HG02623 (cell line): ENCODE data around the gene WSB1.

Experiments
- ATAC-seq: cut with Tn5 transposase; IDR thresholded peaks from one replicate; pipeline ENCODE4 v1.9.1; 2021; ENCODE audit warnings: moderate library complexity; ENCODE audit not compliant: unreplicated experiment

WSB1 gene

GRCh38 chr17:27336184-27336583, 42.3 kb downstream of the WSB1 start:
- ATAC-seq, result no peak

- ATAC-seq, result peak; percentile 57
These were observed 44.6 kb downstream of the WSB1 start for GRCh38 chr17:27338536-27338985.

- ATAC-seq, result peak; percentile 35
These were observed 45.4 kb downstream of the WSB1 start for GRCh38 chr17:27339198-27339835.

- ATAC-seq, result no peak
These were observed 46.1 kb downstream of the WSB1 start for GRCh38 chr17:27339836-27340550.

GRCh38 chr17:27340575-27340974, 46.7 kb downstream of the WSB1 start:
- no peak for ATAC-seq

DNA sequence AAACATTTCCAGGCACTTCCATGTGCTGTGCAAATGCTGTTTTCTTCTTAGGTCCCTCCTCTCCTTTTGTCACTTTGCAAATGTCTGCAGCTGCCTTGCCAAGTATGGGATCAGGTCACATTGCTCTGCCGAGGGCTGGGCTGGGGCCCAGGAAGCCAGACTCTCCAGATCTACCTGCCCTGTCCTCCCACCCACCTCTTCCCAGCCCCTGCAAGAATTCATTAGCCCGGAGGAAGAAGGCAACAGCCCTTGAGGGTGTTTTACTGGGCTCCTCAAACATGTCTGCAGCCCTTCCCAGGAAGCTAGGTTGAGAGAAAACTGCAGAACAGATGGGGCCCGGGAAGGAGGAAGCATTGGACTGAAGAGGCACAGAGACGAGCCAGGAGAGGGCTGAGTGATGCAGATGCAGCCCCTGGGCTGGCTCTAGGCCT, 47.1 kb downstream of the WSB1 start:
- ATAC-seq, result no peak

DNA sequence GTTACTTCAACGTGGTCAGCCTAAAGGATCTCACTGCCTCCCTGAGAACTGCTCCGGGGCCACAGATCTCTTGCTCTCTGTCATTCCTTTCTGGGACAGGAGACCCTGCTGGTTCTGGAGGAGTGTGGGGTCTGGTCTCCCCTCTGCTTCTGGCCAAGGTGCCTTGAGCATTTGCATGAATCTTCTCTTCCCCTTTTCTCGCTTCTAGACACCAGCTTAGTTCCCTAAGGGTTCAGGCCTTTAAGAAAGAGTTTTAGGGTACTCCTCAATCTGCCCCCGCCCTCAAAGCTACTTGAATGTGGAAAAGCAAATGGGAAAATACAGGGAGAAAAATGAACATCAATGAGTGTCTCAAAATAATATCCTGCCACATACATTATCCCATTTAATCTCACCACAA, 48.1 kb downstream of the WSB1 start:
- ATAC-seq, result no peak

- ATAC-seq, result no peak
These were observed 49.4 kb downstream of the WSB1 start for GRCh38 chr17:27343294-27343693.

DNA sequence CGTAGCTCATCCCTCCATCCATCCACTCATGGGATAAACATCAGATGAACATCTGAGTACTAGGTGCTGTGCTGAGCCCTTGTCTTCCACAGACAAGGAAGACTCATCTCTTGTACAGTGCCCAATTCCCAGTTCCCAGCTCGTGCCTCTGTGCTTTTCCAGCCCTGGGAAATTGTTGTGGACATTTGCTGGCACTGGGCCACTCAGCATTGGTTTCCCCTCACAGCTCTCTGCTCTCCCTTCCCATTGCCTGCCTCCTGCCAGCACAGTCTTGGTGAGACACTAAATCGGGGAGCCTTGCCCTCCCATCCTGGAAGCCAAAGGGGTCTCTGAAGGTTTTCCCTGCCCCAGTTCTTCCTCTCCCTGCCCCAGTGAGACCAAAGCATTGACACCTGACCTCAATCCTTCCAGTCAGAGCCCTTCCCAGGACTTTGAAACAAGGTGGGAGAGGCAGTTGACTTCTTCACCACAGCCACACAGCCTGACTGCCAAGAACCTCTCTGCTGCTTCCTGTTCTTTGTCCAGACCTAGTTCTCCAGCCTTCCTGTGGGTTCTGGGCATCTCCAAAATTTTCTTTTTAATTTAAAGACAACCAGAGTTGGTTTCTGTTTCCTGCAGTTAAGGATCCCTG, 50.2 kb downstream of the WSB1 start:
- no peak for ATAC-seq

- ATAC-seq, result no peak
These were observed 51.4 kb downstream of the WSB1 start for GRCh38 chr17:27345141-27345904.

DNA sequence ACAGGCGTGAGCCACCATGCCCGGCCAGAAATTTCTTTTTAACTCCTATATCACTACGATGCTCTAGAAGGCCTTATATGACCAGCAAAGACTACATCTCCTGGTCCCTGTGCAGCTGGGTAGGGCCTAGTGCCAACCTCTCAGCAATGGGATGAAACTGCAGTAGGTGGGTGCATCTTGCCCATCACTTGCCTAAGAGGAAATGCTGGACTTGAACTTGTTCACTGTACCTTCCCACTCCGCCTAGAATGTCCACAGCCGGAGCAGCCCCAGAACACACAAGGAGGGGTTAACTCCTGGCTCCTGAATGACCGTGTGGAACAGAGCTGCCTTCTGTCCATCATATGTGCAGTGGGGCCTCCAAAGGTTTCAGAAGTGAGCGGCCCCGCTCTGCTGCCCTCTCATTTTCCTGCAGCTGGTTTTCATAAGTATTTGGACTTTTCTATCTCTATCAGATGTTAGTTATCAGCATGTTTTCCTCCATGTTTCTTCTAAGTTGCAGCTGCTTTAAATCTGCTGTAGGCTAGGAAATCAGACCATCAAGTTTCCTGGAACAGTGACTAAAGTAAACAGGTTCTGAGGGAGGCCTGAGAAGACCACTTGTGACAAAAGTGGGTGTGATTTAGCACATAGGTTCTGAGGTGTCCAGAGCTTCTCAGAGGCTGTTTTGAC, 52.5 kb downstream of the WSB1 start:
- ATAC-seq, result no peak

DNA sequence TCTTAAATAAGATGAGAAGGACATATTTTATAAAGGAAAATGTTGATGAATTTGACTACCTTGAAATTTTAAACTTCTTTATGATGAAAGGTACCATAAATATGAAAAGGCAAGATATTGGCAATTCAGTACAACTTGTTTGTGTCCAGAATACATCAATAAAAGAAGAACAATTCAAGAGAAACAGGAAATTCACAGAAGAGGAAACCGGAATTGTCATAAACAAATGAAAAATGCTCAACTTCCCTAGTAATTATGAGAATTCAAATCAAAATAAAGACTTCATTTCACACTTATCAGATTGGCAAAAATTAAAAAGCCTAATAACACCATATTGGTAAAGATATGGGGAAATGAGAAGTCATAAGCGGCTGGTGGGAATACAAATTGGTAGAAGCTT, 54.3 kb downstream of the WSB1 start:
- no peak for ATAC-seq

GRCh38 chr17:27349540-27350021, 55.7 kb downstream of the WSB1 start:
- no peak for ATAC-seq

GRCh38 chr17:27351759-27352158, 57.8 kb downstream of the WSB1 start:
- ATAC-seq, result no peak

DNA sequence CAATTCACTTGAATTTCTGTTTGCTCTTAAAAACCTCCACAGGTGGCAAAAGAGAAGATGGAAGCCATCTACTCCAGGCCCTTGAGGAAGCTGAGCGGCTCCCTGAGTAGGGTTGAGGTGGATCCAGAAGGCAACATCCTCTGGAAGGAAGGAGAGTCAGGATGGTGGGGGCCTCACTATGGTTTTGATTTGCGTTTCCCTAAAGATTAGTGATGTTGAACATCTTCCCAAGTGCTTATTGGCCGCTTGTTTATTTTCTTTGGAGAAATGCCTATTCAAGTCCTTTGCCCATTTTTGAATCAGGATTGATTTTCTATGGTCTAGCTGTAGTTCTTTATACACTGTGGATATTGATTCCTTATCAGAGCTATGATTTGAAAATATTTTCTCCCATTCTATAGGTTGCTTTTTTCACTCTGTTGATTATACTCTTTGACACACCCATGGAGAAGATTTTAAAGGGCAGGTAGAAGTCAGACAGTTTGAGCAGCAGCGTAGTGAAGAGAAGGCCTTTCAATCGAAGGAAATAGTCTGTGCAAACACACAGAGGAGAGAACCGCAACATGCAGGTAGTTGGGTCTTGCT, 58.6 kb downstream of the WSB1 start:
- ATAC-seq, result no peak

- no peak for ATAC-seq
These were observed 59.1 kb downstream of the WSB1 start for GRCh38 chr17:27353033-27353460.

- ATAC-seq, result peak; percentile 75
These were observed 59.6 kb downstream of the WSB1 start for GRCh38 chr17:27353461-27354050.

GRCh38 chr17:27354051-27354490, 60.2 kb downstream of the WSB1 start:
- no peak for ATAC-seq

DNA sequence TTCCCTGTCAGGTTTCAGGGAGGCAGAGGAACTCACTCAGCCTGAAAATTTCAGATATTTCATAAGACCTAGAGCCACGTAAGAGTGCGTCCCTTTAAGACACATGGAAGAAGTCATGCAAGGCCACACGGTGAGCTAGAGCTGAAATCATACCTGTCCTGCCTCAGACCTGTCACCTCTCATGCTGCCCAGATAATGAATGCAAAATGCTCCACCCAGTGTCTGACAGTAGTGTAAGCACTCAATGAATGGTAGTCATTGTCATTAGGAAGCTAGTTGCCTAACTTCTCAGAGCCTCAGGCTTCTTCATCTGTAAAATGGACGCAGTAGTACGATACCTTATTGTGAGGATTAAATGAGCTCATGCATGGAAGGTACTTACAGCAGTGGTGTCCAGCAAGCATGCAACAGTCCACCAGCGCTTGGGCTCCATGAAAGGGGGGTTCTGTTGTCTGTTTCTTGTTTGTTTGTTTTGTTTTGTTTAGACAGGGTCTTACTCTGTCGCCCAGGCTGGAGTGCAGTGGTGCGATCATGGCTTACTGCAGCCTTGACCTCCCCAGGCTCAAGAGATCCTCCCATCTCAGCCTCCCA, 60.7 kb downstream of the WSB1 start:
- ATAC-seq, result no peak
